ENCODE results near the gene ARSG. TPM values are rescaled to one million over a fixed set of nuclear protein-coding genes. Genes with fewer than 3 reads are reported as not detected.

ARSG gene
- total RNA-seq, 1 experiment from 2014 or later, result 63.2 TPM

- Histone ChIP-seq H3K27ac (ENCODE audit: low read length) (no peak overlapping the region), H3K79me2 (ENCODE audit: low read length) (no peaks in the 10 kb centered on the region), H3K4me1 (ENCODE audit: low read length) (peaks cover 19% of the 10 kb centered on the region), H3K36me3 (ENCODE audit: insufficient read depth, low read length) (no peaks in the 10 kb centered on the region), H3K9me2 (replicated peaks; ENCODE audit: insufficient read depth, low read length) (no peaks in the 10 kb centered on the region), H3K27me3 (ENCODE audit: low read length) (no peaks in the 10 kb centered on the region), H4K20me1 (ENCODE audit: insufficient read depth, low read depth, low read length) (0 out of 2 replicates have a peak, but pooled peaks cover 6% of the 10 kb centered on the region), H3K4me2 (ENCODE audit: low read depth, low read length, poor library complexity, severe bottlenecking) (no peak overlapping the region), H3K9me3 (ENCODE audit: low read length) (no peaks in the 10 kb centered on the region), H3K9ac (ENCODE audit: low read length) (no peak overlapping the region), H3K4me3 (ENCODE audit: low read length) (no peak overlapping the region), H2AFZ (ENCODE audit: low read length) (no peak overlapping the region)
- no peak for DNase-seq
Observed at GRCh38 chr17:68451670-68452354, 160.5 kb downstream of the ARSG start.

GRCh38 chr17:68452724-68453290 lies 161.5 kb downstream of the ARSG start:
- Histone ChIP-seq H3K27ac (ENCODE audit: low read length) (no peak overlapping the region), H3K4me2 (ENCODE audit: low read depth, low read length, poor library complexity, severe bottlenecking) (no peak overlapping the region), H3K9me2 (replicated peaks; ENCODE audit: insufficient read depth, low read length) (no peaks in the 10 kb centered on the region), H3K4me3 (ENCODE audit: low read length) (no peak overlapping the region), H2AFZ (ENCODE audit: low read length) (no peak overlapping the region), H4K20me1 (ENCODE audit: insufficient read depth, low read depth, low read length) (0 out of 2 replicates have a peak, but pooled peaks cover 6% of the 10 kb centered on the region), H3K4me1 (ENCODE audit: low read length) (peaks cover 18% of the 10 kb centered on the region), H3K36me3 (ENCODE audit: insufficient read depth, low read length) (no peaks in the 10 kb centered on the region), H3K9ac (ENCODE audit: low read length) (no peak overlapping the region), H3K27me3 (ENCODE audit: low read length) (no peaks in the 10 kb centered on the region), H3K79me2 (ENCODE audit: low read length) (no peaks in the 10 kb centered on the region), H3K9me3 (ENCODE audit: low read length) (no peaks in the 10 kb centered on the region)
- DNase-seq, result no peak

GRCh38 chr17:68453991-68454665 lies 162.8 kb downstream of the ARSG start:
- Histone ChIP-seq H3K4me2 (ENCODE audit: low read depth, low read length, poor library complexity, severe bottlenecking) (no peak overlapping the region), H3K4me1 (ENCODE audit: low read length) (peaks cover 23% of the 10 kb centered on the region), H3K27ac (ENCODE audit: low read length) (no peak overlapping the region), H3K9me2 (replicated peaks; ENCODE audit: insufficient read depth, low read length) (no peaks in the 10 kb centered on the region), H3K27me3 (ENCODE audit: low read length) (no peaks in the 10 kb centered on the region), H2AFZ (ENCODE audit: low read length) (no peak overlapping the region), H3K9ac (ENCODE audit: low read length) (no peak overlapping the region), H3K79me2 (ENCODE audit: low read length) (no peaks in the 10 kb centered on the region), H3K4me3 (ENCODE audit: low read length) (no peak overlapping the region), H4K20me1 (ENCODE audit: insufficient read depth, low read depth, low read length) (0 out of 2 replicates have a peak, but pooled peaks cover 6% of the 10 kb centered on the region), H3K9me3 (ENCODE audit: low read length) (no peaks in the 10 kb centered on the region), H3K36me3 (ENCODE audit: insufficient read depth, low read length) (no peaks in the 10 kb centered on the region)
- DNase-seq, result no peak

DNA sequence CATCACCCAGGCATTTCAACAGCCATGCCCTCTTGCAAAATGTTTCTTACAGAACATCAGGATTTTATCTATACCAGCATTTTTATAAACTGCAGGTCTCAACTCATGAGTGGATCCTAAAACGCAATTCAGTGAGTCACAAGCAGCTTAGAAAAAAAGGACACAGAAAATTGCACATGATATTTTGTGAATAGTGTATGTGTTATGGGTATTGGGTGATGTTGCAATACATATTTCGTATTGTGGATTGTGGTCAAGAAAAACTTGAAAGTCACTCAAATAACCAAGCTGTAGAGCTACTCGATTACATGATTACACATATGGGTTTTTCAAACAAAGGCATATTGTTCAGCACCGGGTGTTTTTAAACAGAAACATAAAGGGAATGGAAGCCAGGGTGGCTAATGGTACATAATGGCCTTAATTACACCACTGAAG lies 164.6 kb downstream of the ARSG start:
- peak overlapping the region; percentile 71; the same call in 1 of the 2 replicates for H3K9ac ChIP-seq (ENCODE audit: low read length)
- no peak overlapping the region for H3K4me3 ChIP-seq (ENCODE audit: low read length)

GRCh38 chr17:68456339-68457167 lies 165.3 kb downstream of the ARSG start:
- DNase-seq, result no peak
- Histone ChIP-seq H3K4me2 (ENCODE audit: low read depth, low read length, poor library complexity, severe bottlenecking) (peak overlapping the region; percentile 80), H3K27me3 (ENCODE audit: low read length) (no peaks in the 10 kb centered on the region), H3K27ac (ENCODE audit: low read length) (no peak overlapping the region), H3K9me2 (replicated peaks; ENCODE audit: insufficient read depth, low read length) (no peaks in the 10 kb centered on the region), H3K9me3 (ENCODE audit: low read length) (no peaks in the 10 kb centered on the region), H3K9ac (ENCODE audit: low read length) (peak overlapping the region; percentile 71), H3K4me3 (ENCODE audit: low read length) (peak overlapping the region; percentile 70), H4K20me1 (ENCODE audit: insufficient read depth, low read depth, low read length) (0 out of 2 replicates have a peak, but pooled peaks cover 6% of the 10 kb centered on the region), H3K4me1 (ENCODE audit: low read length) (peaks cover 38% of the 10 kb centered on the region), H2AFZ (ENCODE audit: low read length) (no peak overlapping the region), H3K79me2 (ENCODE audit: low read length) (no peaks in the 10 kb centered on the region), H3K36me3 (ENCODE audit: insufficient read depth, low read length) (no peaks in the 10 kb centered on the region)

More for the DNA sequence above, 164.6 kb downstream of the ARSG start:
- peak overlapping the region; percentile 80 for H3K4me2 ChIP-seq (ENCODE audit: low read depth, low read length, poor library complexity, severe bottlenecking)
- no peaks in the 10 kb centered on the region for H3K79me2 ChIP-seq (ENCODE audit: low read length)
- DNase-seq, result no peak
- no peak overlapping the region for H3K27ac ChIP-seq (ENCODE audit: low read length)
- H4K20me1 ChIP-seq (ENCODE audit: insufficient read depth, low read depth, low read length), result 0 out of 2 replicates have a peak, but pooled peaks cover 6% of the 10 kb centered on the region
- H2AFZ ChIP-seq (ENCODE audit: low read length), result no peak overlapping the region
- peaks cover 32% of the 10 kb centered on the region for H3K4me1 ChIP-seq (ENCODE audit: low read length)
- no peaks in the 10 kb centered on the region for H3K9me2 ChIP-seq (replicated peaks; ENCODE audit: insufficient read depth, low read length)
- no peaks in the 10 kb centered on the region for H3K27me3 ChIP-seq (ENCODE audit: low read length)
- no peaks in the 10 kb centered on the region for H3K9me3 ChIP-seq (ENCODE audit: low read length)
- H3K36me3 ChIP-seq (ENCODE audit: insufficient read depth, low read length), result no peaks in the 10 kb centered on the region

GRCh38 chr17:68457168-68457538 lies 165.9 kb downstream of the ARSG start, which contains the start of gene WIPI1:
TSS of gene WIPI1 (minus strand) at chr17:68457496. CDS start at chr17:68457421, 75 bp downstream.
- H3K27ac ChIP-seq (ENCODE audit: low read length), result no peak within 1 kb of the TSS
- peak within 1 kb of the TSS; percentile 71 for H3K9ac ChIP-seq (ENCODE audit: low read length)
- no peaks in the 10 kb centered on the region for H3K79me2 ChIP-seq (ENCODE audit: low read length)
- H3K36me3 ChIP-seq (ENCODE audit: insufficient read depth, low read length), result no peaks in the 10 kb centered on the region
- H3K4me2 ChIP-seq (ENCODE audit: low read depth, low read length, poor library complexity, severe bottlenecking), result peak within 1 kb of the TSS; percentile 80
- H3K4me3 ChIP-seq (ENCODE audit: low read length), result peak within 1 kb of the TSS; percentile 70
- H3K4me1 ChIP-seq (ENCODE audit: low read length), result peaks cover 44% of the 10 kb centered on the region
- H4K20me1 ChIP-seq (ENCODE audit: insufficient read depth, low read depth, low read length), result 0 out of 2 replicates have a peak, but pooled peaks cover 6% of the 10 kb centered on the region
- peak within 1 kb of the TSS; percentile 15; the same call in 1 of the 2 replicates for H2AFZ ChIP-seq (ENCODE audit: low read length)
- no peaks in the 10 kb centered on the region for H3K9me3 ChIP-seq (ENCODE audit: low read length)
- H3K9me2 ChIP-seq (replicated peaks; ENCODE audit: insufficient read depth, low read length), result no peaks in the 10 kb centered on the region
- peak; percentile 77 for DNase-seq
- H3K27me3 ChIP-seq (ENCODE audit: low read length), result no peaks in the 10 kb centered on the region

GRCh38 chr17:68457539-68458259 lies 166.4 kb downstream of the ARSG start:
- Histone ChIP-seq H3K27ac (ENCODE audit: low read length) (no peak overlapping the region), H4K20me1 (ENCODE audit: insufficient read depth, low read depth, low read length) (0 out of 2 replicates have a peak, but pooled peaks cover 6% of the 10 kb centered on the region), H3K79me2 (ENCODE audit: low read length) (no peaks in the 10 kb centered on the region), H3K9ac (ENCODE audit: low read length) (peak overlapping the region; percentile 34), H3K4me3 (ENCODE audit: low read length) (peak overlapping the region; percentile 64), H3K9me3 (ENCODE audit: low read length) (no peaks in the 10 kb centered on the region), H3K9me2 (replicated peaks; ENCODE audit: insufficient read depth, low read length) (no peaks in the 10 kb centered on the region), H2AFZ (ENCODE audit: low read length) (peak overlapping the region; percentile 15; the same call in 1 of the 2 replicates), H3K4me2 (ENCODE audit: low read depth, low read length, poor library complexity, severe bottlenecking) (peak overlapping the region; percentile 80), H3K4me1 (ENCODE audit: low read length) (peaks cover 50% of the 10 kb centered on the region), H3K36me3 (ENCODE audit: insufficient read depth, low read length) (no peaks in the 10 kb centered on the region), H3K27me3 (ENCODE audit: low read length) (no peaks in the 10 kb centered on the region)
- peak; percentile 99 for DNase-seq
